Large intestine (tissue), 3 donors: ENCODE results near the gene ATP11A. TPM values are rescaled to one million over a fixed set of nuclear protein-coding genes. Genes with fewer than 3 reads are reported as not detected.

Experiments used
- DNase-seq, 2 donors: peaks; one replicate each; pipeline versions ENCODE4 v3.0.0 to v3.0.0-alpha.2; 2013
- H3K27ac ChIP-seq: one replicate; pipeline ENCODE4 v1.5.1; 2013; ENCODE audit warnings: low read length
- H3K27me3 ChIP-seq: 2 replicates; pipeline ENCODE4 v1.6.1; 2013; ENCODE audit warnings: low read length; ENCODE audit not compliant: control insufficient read depth, insufficient read depth
- H3K36me3 ChIP-seq: 2 replicates; pipeline ENCODE4 v1.6.1; 2013; ENCODE audit warnings: low read length; ENCODE audit not compliant: control insufficient read depth, insufficient read depth
- H3K4me1 ChIP-seq: one replicate; pipeline ENCODE4 v1.6.1; 2013; ENCODE audit warnings: low read length; ENCODE audit not compliant: control insufficient read depth, insufficient read depth
- H3K4me3 ChIP-seq: one replicate; pipeline ENCODE4 v1.5.1; 2013; ENCODE audit warnings: low read length
- H3K9me3 ChIP-seq: one replicate; pipeline ENCODE4 v1.6.1; 2013; ENCODE audit warnings: mild to moderate bottlenecking, low read depth, low read length, moderate library complexity; ENCODE audit not compliant: control insufficient read depth
- WGBS: methylation state at CpG from one replicate; pipeline ENCODE4 v1.1.5; 2013; ENCODE audit warnings: low lambda C conversion rate; ENCODE audit not compliant: insufficient coverage; 5-methylcytosine and 5-hydroxymethylcytosine counted together
- polyA plus RNA-seq: library from polyadenylated mRNA; unstranded; fragments of 120-200 nt; gene quantifications from one replicate; pipeline ENCODE4 v1.2.1, GENCODE V29; 2013

The ATP11A gene
- polyA plus RNA-seq, 1 donor = 95.6 TPM

DNA sequence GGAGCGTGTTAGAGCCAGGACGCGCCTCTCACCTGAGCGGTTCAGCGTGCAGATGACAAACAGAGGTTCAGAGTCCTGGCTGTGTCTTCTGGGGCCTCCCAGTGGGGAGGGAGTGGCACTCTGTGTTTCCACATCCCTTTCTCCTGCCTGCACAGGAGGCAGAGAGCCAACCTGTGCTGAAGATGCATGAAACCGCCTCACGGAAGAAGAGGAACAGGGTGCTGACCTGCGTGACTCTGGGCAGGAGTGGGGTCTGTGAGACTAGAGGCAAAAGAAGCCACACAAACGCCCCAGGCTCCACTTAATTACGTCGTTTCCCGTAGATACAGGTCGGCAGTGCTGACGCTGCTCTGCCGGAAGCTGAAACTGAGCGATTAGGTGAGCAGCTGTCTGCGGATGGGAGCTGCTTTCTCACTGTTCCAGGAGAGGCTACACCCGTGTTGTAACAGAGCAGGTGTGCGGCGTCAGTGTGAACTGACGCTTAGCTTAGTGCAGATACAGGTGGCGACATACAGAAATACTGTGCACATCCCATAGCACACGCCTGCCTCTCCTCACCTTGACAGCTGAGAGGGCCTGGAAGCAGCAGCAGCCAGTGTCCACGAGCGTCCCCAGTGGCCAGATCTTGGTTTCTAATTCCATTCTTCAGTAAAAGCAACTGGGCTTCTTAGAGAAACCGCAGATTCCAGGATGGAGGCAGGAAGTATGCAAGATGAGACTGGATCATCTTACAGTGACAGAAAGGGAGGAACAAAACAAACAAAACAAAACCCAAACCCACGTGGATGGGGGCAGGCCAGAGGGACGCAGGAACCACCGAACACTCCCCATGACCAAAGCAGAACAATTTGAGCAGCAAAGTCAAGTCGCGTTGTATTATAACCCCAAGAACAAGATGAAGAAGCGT is 241.4 kb downstream of the ATP11A start:
- Histone ChIP-seq H3K36me3 (no peaks in the 10 kb centered on the region), H3K27ac (peak overlapping the region; percentile 97), H3K4me1 (peaks cover 34% of the 10 kb centered on the region), H3K9me3 (no peaks in the 10 kb centered on the region), H3K4me3 (peak overlapping the region; percentile 32), H3K27me3 (no peaks in the 10 kb centered on the region)
- WGBS = 100% methylated on average over 1 of the region's 32 CpGs
- peak; percentile 92 to 96 for DNase-seq

DNA sequence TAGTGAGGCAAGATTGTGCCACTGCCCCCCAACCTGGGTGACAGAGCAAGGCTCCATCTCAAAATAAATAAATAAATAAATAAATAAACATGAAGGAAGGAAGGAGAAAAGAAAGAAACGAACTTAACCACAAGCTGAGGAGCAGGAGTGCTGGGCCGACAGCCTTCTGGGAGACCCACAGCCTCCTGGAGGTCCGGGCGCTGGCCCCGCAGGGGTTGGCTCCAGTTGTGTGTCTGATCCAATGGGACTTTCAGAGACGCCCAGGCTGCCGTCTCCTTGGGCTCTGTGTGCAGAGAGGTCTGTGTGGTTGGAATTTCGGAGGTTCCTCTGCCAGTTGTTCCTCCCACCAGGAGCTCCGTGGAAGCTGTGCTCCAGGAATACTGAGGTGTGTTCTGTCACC is 243.1 kb downstream of the ATP11A start:
- H3K27me3 ChIP-seq = no peaks in the 10 kb centered on the region

DNA sequence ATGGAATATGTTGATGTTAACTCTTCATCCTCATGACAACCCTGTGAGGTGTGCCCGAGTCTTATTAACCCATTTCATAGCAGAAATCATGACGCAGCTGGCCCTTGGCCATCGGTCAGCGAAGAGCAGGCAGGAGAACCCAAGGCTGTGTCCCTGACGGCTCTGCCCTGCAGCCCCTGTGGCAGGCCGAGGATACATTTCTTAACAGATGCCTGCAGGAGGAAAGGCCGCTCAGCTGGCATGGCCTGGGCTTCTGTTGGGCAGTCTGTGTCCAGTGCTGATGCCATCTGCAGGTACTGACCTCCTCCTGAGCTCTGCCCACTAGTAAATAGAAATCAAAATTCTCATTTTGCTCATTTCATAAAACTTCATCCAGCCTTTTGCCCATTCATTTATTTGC is 243.8 kb downstream of the ATP11A start:
- WGBS = no CpG with 5 or more reads among the region's 7 CpGs
- H3K4me1 ChIP-seq = peaks cover 27% of the 10 kb centered on the region

More for the DNA sequence above, 243.1 kb downstream of the ATP11A start:
- WGBS = no CpG with 5 or more reads among the region's 9 CpGs
- Histone ChIP-seq H3K27ac (no peak overlapping the region), H3K9me3 (no peaks in the 10 kb centered on the region), H3K4me3 (no peak overlapping the region), H3K36me3 (no peaks in the 10 kb centered on the region), H3K4me1 (peaks cover 33% of the 10 kb centered on the region)
- no peak for DNase-seq

DNA sequence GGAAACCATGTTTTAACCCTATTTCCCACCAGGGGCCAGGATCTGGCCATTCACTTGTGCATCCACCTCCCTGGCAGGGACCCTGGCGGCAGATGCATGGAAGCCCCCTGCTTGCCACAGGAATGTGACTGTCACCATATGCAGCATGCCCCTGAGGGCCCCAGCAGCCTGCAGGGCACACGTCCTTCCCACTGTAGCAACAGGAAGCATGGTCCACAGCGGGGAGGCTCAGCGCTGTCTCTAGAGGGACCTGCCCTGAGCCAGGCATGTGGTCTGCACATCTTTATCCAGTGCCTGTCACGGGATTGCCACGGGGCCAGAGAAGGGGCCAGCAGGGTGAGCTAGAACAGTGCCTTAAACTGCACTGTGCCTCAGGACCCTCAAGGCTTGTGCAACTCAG is 244.2 kb downstream of the ATP11A start:
- peaks cover 25% of the 10 kb centered on the region for H3K4me1 ChIP-seq
- H3K27ac ChIP-seq = no peak overlapping the region
- no peaks in the 10 kb centered on the region for H3K9me3 ChIP-seq
- DNase-seq = no peak
- H3K36me3 ChIP-seq = no peaks in the 10 kb centered on the region
- WGBS = no CpG with 5 or more reads among the region's 6 CpGs
- no peak overlapping the region for H3K4me3 ChIP-seq
- H3K27me3 ChIP-seq = no peaks in the 10 kb centered on the region

More for the DNA sequence above, 243.8 kb downstream of the ATP11A start:
- H3K4me3 ChIP-seq = no peak overlapping the region
- H3K36me3 ChIP-seq = no peaks in the 10 kb centered on the region
- H3K9me3 ChIP-seq = no peaks in the 10 kb centered on the region
- no peaks in the 10 kb centered on the region for H3K27me3 ChIP-seq
- no peak overlapping the region for H3K27ac ChIP-seq
- DNase-seq = no peak

Other genes with a start within 250 kb of the ATP11A start
- gene TUBGCP3, start 101.9 kb upstream of the ATP11A start, polyA plus RNA-seq = 23.5 TPM